OCI-LY1 (cell line): ENCODE measurements around the gene RALGPS1.

Experiments used
- H2AFZ ChIP-seq: fragments of 200-600 bp; sonication (generic), shearing (Covaris generic); 2 replicates; pipeline ENCODE4 v1.6.0; 2014; ENCODE audit warnings: antibody characterized with exemption, mild to moderate bottlenecking, low read length
- H3F3A ChIP-seq: fragments of 200-600 bp; sonication (generic), shearing (Covaris generic); 2 replicates; pipeline ENCODE4 v1.6.0; 2014; ENCODE audit warnings: mild to moderate bottlenecking, antibody characterized with exemption, low read length, moderate library complexity; ENCODE audit not compliant: insufficient read depth
- H3K27ac ChIP-seq: fragments of 200-600 bp; sonication (generic); 2 replicates; pipeline ENCODE4 v1.5.1; 2014; ENCODE audit warnings: low read length, mixed run types, mild to moderate bottlenecking, low read depth; ENCODE audit not compliant: poor library complexity, severe bottlenecking
- H3K27me3 ChIP-seq: fragments of 200-600 bp; sonication (generic); 2 replicates; pipeline ENCODE4 v1.6.0; 2014; ENCODE audit warnings: antibody characterized with exemption, mild to moderate bottlenecking, low read length, moderate library complexity; ENCODE audit not compliant: insufficient read depth
- H3K36me3 ChIP-seq: fragments of 200-600 bp; sonication (generic); 2 replicates; pipeline ENCODE4 v1.6.1; 2014; ENCODE audit warnings: mild to moderate bottlenecking, antibody characterized with exemption, low read length, moderate library complexity, mixed read lengths; ENCODE audit not compliant: insufficient read depth
- H3K4me1 ChIP-seq: fragments of 200-600 bp; sonication (generic); 2 replicates; pipeline ENCODE4 v1.5.1; 2014; ENCODE audit warnings: mild to moderate bottlenecking, low read length, moderate library complexity; ENCODE audit not compliant: insufficient read depth, severe bottlenecking
- H3K4me2 ChIP-seq: fragments of 200-600 bp; sonication (generic), shearing (Covaris generic); 2 replicates; pipeline ENCODE4 v1.6.1; 2014; ENCODE audit warnings: low read length
- H3K4me3 ChIP-seq: fragments of 200-600 bp; sonication (generic); 2 replicates; pipeline ENCODE4 v1.5.1; 2014; ENCODE audit warnings: low read length, low read depth, mild to moderate bottlenecking, mixed read lengths; ENCODE audit not compliant: poor library complexity, severe bottlenecking
- H3K79me2 ChIP-seq: fragments of 200-600 bp; shearing (Covaris generic); 2 replicates; pipeline ENCODE4 v1.6.1; 2016; ENCODE audit warnings: mixed run types, low read length, mixed read lengths; ENCODE audit not compliant: insufficient read depth
- H3K9ac ChIP-seq: fragments of 200-600 bp; sonication (generic), shearing (Covaris generic); 2 replicates; pipeline ENCODE4 v1.6.1; 2014; ENCODE audit warnings: mild to moderate bottlenecking, low read length, mixed read lengths
- H3K9me2 ChIP-seq: fragments of 200-600 bp; sonication (generic), shearing (Covaris generic); 2 replicates; pipeline ENCODE4 v1.6.1; 2014; ENCODE audit warnings: low read depth, mild to moderate bottlenecking, low read length, mixed read lengths
- H3K9me3 ChIP-seq: fragments of 200-600 bp; shearing (Covaris generic); 2 replicates; pipeline ENCODE4 v1.6.1; 2014; ENCODE audit warnings: low read length, mixed read lengths
- H4K20me1 ChIP-seq: fragments of 200-600 bp; sonication (generic), shearing (Covaris generic); 2 replicates; pipeline ENCODE4 v1.6.0; 2016; ENCODE audit warnings: mild to moderate bottlenecking, low read length; ENCODE audit not compliant: insufficient read depth
- CTCF ChIP-seq: fragments of 200-600 bp; sonication (generic), shearing (Covaris generic); IDR thresholded peaks from 2 replicates; pipeline ENCODE4 v1.5.1; 2017; ENCODE audit warnings: mild to moderate bottlenecking, antibody characterized with exemption, low read length, moderate library complexity, mixed read lengths
- EZH2 ChIP-seq: fragments of 200-600 bp; sonication (generic), shearing (Covaris generic); IDR thresholded peaks from 2 replicates; pipeline ENCODE4 v1.8.0; 2017; ENCODE audit warnings: borderline replicate concordance, mixed run types, mild to moderate bottlenecking, antibody characterized with exemption, low read length, moderate library complexity, mixed read lengths

RALGPS1 gene

GRCh38 chr9:127025042-127025441, 110.5 kb downstream of the RALGPS1 start:
- Histone ChIP-seq H3K9me2 (no peaks in the 10 kb centered on the region), H3K27ac (no peak overlapping the region), H3K36me3 (no peaks in the 10 kb centered on the region), H3K79me2 (no peaks in the 10 kb centered on the region), H3K4me3 (no peak overlapping the region), H2AFZ (no peak overlapping the region), H3K27me3 (no peaks in the 10 kb centered on the region), H3K4me2 (no peak overlapping the region), H3K9ac (no peak overlapping the region), H4K20me1 (no peaks in the 10 kb centered on the region), H3F3A (no peaks in the 10 kb centered on the region), H3K4me1 (no peaks in the 10 kb centered on the region), H3K9me3 (no peaks in the 10 kb centered on the region)
- TF ChIP-seq EZH2 (no peak), CTCF (no peak)

DNA sequence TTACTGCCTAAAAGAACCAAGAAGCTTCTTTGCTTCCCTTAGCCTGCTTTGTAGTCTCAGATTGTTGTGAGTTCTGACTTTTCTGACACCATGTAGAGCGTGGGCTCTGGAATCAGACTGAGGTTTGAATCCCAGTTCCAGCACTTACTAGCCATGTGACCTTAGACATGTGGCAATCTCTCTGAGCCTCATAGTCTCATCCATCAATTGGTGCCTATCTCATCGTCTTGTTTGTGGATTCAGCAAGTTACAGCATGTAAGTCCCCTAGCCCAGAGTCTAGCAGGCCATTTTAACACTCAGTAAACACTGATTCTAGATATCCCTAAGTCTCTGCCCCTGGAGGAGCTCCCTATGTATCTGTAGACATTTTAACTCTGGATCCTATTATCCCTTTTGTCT, 113.1 kb downstream of the RALGPS1 start:
- TF ChIP-seq EZH2 (no peak), CTCF (no peak)
- Histone ChIP-seq H4K20me1 (no peaks in the 10 kb centered on the region), H3K9me2 (no peaks in the 10 kb centered on the region), H3K27ac (no peak overlapping the region), H3K4me3 (no peak overlapping the region), H3F3A (no peaks in the 10 kb centered on the region), H3K36me3 (no peaks in the 10 kb centered on the region), H2AFZ (no peak overlapping the region), H3K79me2 (no peaks in the 10 kb centered on the region), H3K9ac (no peak overlapping the region), H3K27me3 (no peaks in the 10 kb centered on the region), H3K4me1 (no peaks in the 10 kb centered on the region), H3K9me3 (no peaks in the 10 kb centered on the region), H3K4me2 (no peak overlapping the region)

- TF ChIP-seq EZH2 (no peak), CTCF (no peak)
- Histone ChIP-seq H2AFZ (no peak overlapping the region), H3K27me3 (no peaks in the 10 kb centered on the region), H4K20me1 (no peaks in the 10 kb centered on the region), H3K4me1 (no peaks in the 10 kb centered on the region), H3K9ac (no peak overlapping the region), H3K4me2 (no peak overlapping the region), H3F3A (no peaks in the 10 kb centered on the region), H3K79me2 (no peaks in the 10 kb centered on the region), H3K27ac (no peak overlapping the region), H3K9me2 (no peaks in the 10 kb centered on the region), H3K9me3 (no peaks in the 10 kb centered on the region), H3K4me3 (no peak overlapping the region), H3K36me3 (no peaks in the 10 kb centered on the region)
These were observed 115.0 kb downstream of the RALGPS1 start for GRCh38 chr9:127029548-127029947.
